GM18861 (cell line): ENCODE measurements around the gene ZC3H18.

ENCODE experiments used
- ATAC-seq: cut with Tn5 transposase; IDR thresholded peaks from one replicate; pipeline ENCODE4 v1.9.1; 2021; ENCODE audit not compliant: unreplicated experiment

ZC3H18 gene

DNA sequence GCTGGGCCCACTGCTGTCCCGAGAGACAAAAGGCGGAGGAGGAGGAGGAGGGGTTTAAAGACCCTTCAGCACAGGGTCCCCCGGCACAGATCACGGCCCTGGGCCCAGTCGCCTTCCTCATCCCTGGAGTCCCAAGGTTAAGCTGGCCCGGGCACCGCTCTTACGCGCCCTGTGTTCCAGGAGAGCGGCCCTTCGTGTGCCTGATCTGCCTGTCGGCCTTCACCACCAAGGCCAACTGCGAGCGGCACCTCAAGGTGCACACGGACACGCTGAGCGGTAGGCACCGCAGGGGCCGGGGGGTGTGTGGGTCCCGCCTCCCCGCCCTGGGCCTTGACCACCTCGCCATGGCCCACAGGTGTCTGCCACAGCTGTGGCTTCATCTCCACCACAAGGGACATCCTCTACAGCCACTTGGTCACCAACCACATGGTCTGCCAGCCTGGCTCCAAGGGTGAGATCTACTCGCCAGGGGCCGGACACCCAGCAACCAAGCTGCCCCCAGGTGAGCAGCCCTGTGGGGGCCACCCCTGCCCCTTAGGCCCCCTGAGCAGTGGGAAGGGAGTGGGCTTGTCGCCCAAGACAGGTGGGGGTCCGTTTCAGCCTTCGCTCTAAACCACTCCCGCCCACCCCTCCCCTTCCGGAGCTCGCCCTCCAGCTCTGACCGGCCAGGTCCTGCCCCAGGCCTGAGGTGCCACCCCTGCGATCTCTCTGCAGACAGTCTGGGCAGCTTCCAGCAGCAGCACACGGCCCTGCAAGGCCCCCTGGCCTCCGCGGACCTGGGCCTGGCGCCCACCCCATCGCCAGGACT, 37.6 kb upstream of the ZC3H18 start:
- no peak for ATAC-seq

- no peak for ATAC-seq
Observed at GRCh38 chr16:88533381-88533917, 36.8 kb upstream of the ZC3H18 start.

DNA sequence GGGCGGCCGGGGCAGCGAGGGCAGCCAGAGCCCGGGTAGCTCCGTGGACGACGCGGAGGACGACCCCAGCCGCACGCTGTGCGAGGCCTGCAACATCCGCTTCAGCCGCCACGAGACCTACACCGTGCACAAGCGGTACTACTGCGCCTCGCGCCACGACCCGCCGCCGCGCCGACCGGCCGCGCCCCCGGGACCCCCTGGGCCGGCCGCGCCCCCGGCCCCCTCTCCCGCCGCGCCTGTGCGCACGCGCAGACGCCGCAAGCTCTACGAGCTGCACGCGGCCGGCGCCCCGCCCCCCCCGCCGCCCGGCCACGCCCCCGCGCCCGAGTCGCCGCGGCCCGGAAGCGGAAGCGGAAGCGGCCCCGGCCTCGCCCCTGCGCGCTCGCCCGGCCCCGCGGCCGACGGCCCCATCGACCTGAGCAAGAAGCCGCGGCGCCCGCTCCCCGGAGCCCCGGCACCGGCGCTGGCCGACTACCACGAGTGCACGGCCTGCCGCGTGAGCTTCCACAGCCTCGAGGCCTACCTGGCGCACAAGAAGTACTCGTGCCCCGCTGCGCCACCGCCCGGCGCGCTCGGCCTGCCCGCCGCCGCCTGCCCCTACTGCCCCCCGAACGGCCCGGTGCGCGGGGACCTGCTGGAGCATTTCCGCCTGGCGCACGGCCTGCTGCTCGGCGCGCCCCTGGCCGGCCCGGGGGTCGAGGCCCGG, 36.1 kb upstream of the ZC3H18 start:
- ATAC-seq = no peak

- no peak for ATAC-seq
Observed at GRCh38 chr16:88534638-88535190, 35.5 kb upstream of the ZC3H18 start.

DNA sequence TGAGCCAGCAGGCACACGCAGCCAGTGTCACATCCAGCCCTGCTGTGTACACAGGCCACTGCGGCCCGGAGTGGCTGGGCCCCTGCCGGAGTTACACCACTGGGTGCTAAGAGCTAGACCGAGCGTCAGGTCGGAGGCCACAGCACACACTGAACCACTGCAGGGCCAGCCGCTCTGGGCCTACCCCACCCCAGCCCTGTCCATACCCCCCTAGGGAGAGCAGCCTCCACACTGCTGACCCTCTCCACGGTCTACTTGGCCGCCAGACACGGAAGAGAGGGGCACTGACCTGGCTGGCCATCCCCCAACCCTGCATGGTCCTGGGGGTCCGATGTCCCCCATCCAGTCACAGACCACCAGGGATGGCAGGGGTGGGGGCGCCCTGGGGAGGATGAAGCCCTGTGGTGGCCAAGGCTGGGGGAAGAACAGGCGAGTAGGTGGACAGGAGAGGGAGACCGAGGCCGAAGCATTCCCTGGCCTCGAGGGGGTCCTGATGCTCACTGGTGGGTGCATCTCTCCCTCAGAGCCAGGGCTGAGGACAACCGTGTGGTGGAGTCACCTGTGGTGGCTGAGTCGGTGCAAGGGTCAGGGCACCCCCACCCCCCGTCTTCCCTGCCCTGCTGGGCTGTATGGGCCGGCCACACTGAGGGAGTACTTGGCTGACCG, 34.9 kb upstream of the ZC3H18 start:
- no peak for ATAC-seq

GRCh38 chr16:88535857-88536222, 34.4 kb upstream of the ZC3H18 start:
- no peak for ATAC-seq

DNA sequence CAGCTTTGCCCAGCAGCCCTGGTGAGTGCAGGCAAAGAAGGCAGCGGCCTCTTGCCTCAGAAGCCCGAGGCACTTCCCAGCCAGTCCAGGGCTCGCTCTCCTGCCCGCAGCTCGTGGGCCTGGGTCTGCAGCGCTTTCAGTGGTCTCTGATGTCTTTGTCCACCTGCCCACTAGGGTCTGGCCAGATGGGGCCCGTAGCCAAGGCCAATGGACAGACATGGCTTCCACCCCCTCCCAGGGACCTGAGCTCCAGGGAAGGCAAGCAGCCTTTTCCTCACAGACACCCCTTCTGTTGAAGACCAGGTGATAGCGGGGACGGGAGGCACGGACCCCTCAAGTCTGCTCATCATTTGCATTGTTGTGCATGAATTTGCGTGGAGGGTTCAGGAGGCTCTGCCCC, 33.7 kb upstream of the ZC3H18 start:
- no peak for ATAC-seq

GRCh38 chr16:88536971-88537751, 33.0 kb upstream of the ZC3H18 start:
- no peak for ATAC-seq

- ATAC-seq = no peak
Observed at GRCh38 chr16:88537859-88538258, 32.3 kb upstream of the ZC3H18 start.

GRCh38 chr16:88538366-88539060, 31.7 kb upstream of the ZC3H18 start:
- ATAC-seq = no peak

DNA sequence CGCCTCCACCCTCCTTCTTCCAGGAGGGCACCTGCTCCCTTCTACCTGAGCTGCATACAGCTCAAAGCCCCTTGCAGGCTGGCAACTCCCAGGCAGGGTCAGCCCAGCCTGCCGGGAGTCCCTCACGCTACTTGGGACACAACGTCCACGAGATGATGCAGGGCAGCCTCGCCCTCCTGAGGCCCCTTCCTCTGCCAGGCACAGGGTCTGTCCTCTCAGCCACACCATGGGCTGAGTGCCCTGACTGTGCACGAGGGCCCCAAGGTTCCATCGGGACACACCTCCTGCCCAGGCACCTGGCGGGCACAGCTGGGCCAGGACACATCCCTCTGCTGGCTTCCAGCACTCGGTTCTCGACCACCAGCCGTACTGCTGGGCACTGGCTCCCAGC, 30.9 kb upstream of the ZC3H18 start:
- no peak for ATAC-seq

DNA sequence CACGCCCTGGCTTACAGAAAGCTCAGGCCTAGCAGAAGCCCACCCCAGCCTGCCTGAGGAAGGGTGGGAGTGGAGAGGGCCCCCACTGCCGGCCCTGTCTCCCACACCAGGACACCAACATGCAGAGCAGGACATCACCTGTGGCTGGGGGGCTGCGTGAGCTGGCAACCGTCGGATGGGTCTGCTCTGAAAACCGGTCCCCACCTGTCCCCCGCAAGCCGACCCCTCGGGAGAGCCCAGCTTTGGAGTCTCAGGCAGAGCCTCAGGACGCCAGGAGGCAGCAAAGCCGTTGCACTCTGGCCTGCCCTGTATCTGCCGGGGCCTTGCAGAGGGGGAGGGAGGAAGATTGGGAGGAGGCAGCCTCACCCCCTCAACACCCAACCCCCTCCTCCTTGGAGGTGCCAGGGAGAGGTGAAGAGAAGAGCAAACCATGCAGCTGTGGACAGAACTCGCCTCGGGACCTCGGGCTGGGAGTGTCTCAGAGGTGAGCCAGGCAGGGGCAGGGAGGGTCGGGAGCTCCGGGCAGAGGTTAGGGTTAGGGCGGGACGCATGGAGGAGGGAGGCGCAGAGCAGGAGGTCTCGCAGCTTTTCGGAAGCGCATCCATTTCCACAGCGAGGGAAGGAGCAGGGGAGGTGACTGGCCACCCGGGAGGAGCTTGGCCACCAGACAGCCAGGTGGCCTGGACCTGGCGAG, 30.4 kb upstream of the ZC3H18 start:
- no peak for ATAC-seq

GRCh38 chr16:88540346-88540977, 29.7 kb upstream of the ZC3H18 start:
- no peak for ATAC-seq

DNA sequence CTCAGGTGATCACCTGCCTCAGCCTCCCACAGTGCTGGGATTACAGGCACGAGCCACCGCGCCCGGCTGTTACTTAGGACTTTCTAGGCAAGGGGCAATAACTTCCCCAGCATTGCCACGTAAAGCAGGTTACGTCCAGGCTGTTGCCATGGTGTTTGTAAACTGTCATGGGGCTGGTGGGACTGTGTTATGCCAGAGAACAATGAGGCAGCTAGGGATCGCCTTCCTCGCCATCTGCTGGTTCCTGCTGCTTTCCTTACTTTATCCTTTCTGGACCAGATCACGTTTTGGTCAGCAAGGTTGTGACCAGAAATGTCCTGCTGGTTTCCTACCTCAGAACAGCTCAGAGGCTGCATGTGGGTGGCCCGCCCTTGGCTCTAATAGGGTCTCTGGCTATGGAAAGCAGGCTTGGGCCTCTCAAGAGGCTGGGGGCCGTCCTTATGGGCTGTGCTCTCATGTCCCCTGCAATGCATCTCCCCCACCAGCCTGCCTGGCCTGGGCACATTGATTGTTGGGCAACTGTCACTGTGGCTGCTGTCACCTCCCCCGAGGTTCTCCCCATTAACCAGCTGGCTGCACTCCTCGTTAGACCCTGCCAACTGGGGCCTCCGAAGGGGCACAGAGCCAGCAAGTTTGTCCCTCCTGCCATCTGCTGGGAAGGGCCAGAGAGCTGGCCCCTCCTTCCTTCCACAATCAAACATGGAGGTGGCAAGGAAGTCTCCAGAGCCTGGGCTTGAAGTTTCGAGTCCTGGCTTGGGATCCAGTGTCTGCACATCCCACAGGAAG, 28.2 kb upstream of the ZC3H18 start:
- no peak for ATAC-seq

DNA sequence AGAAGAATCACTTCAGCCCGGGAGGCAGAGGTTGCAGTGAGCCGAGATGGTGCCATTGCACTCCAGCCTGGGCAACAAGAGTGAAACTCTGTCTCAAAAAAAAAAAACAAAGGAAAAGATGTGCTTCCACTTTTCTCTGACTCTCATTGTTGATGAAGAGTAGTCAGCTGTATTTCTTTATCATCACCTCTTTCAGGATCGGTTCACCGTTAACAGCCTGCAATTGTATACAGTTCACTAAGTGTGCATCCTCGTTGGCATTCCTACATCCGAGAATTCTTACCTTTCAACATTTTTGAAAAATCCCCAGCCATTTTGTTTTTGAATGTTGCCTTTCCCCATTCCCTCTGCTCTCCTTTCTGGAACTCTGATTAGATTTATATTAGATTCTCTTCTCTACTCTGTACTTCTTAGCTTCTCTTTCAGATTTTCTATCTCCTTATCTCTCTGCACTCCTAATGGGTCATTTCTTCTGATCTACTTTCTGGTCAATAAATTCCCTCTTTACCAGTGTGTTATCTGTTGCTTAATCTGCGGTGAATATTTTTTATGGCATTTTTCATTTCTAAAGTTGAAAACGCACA, 26.9 kb upstream of the ZC3H18 start:
- no peak for ATAC-seq

DNA sequence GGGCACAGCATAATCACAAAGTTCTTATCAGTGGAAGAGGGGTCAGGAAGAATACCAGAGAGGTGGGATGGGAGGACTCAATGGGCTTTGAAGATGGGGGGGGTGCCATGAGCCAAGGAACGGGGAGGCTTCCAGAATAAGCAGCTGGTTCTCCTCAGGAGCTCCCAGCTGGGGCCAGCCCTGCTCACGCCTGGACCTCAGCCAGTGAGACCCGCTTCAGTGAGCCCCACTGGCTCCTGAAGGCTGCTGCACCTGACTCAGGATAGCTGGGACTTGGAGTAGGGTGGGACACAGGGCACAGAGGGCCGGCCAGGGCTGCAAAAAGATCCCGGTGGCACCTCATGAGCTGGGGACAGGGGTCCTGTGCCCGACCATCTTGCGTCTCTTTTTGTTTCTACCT, 24.4 kb upstream of the ZC3H18 start:
- no peak for ATAC-seq

DNA sequence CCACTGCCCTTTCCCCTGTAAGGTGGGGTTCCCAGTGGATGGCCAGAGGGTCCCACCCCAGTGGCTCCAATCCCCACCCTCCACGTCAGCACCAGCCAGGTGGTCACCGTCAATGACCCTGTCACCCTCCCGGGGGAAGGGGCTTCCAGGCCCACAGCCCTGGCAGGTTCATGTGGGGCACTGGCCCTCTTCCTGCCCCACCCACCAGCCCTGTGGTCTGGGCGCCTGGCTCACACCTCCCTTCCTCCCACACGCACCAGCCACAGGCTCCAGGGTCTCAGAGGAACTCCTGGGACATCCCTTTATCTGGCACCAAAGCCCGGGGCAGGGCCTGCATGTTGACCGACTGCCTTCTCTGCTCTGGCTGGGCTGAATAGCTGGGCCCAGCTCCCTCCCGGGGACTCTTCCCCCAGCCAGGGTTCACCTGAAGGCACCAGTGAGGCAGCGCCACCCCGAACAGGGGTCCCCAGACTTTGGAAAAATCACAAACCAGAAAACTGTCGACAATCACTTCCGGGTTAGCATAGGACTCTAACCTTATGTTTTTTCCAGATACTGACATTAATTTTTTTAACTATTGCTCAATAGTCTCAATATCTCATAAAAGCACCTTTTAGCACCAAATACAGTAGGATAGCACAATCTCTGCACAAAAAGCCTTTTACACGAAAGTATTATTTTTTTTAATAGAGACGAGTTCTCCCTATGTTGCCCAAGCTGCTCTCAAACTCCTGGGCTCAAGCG, 21.9 kb upstream of the ZC3H18 start:
- ATAC-seq = no peak
